MM.1S (cell line): ENCODE results near the gene TLK1.

Experiments used
- EZH2 ChIP-seq: fragments of 300-600 bp; sonication (generic); optimal IDR thresholded peaks from 2 replicates; pipeline ENCODE3; 2017; ENCODE audit warnings: low read depth, mild to moderate bottlenecking, antibody characterized with exemption, low read length, mixed read lengths
- EZH2phosphoT487 ChIP-seq: fragments of 300-600 bp; sonication (generic); IDR thresholded peaks from 2 replicates; pipeline ENCODE4 v1.6.1; 2018; ENCODE audit warnings: antibody characterized with exemption, low read length
- TF ChIP-seq, protein P1 (sequence below): fragments of 300-600 bp; sonication (generic); IDR thresholded peaks from 2 replicates; pipeline ENCODE4 v1.5.1; 2016; ENCODE audit warnings: antibody characterized with exemption, low read length, mixed read lengths

DNA sequence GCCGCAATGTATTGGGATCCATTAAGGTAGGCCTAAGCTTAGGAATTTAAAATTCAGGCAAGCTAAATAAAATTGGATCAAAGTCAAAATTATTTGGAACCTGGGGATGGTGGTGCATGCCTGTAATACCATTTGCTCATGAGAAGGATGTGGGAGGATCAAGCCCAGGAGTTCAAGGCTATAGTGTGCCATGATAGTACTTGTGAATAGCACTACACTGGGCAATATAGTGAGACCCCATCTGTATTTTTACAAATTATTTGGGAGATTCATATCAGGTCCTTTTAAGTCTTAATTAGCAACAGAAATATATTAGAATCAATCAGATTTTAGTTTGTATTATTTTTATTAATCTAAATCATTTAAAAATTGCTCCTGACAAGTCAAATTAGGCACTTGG lies 39.8 kb upstream of the TLK1 start:
- TF ChIP-seq EZH2 (no peak), EZH2phosphoT487 (no peak)
- TF ChIP-seq, protein P1, sequence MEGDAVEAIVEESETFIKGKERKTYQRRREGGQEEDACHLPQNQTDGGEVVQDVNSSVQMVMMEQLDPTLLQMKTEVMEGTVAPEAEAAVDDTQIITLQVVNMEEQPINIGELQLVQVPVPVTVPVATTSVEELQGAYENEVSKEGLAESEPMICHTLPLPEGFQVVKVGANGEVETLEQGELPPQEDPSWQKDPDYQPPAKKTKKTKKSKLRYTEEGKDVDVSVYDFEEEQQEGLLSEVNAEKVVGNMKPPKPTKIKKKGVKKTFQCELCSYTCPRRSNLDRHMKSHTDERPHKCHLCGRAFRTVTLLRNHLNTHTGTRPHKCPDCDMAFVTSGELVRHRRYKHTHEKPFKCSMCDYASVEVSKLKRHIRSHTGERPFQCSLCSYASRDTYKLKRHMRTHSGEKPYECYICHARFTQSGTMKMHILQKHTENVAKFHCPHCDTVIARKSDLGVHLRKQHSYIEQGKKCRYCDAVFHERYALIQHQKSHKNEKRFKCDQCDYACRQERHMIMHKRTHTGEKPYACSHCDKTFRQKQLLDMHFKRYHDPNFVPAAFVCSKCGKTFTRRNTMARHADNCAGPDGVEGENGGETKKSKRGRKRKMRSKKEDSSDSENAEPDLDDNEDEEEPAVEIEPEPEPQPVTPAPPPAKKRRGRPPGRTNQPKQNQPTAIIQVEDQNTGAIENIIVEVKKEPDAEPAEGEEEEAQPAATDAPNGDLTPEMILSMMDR: no peak
